DMS79 (cell line): ENCODE results near the gene PLBD2.
"Not testable (repeated sequence)": the region's sequence is repeated elsewhere in the genome, so short reads cannot be mapped to it uniquely, and the experiment has no call there.

Experiments
- DNase-seq: peaks from one replicate; lab custom pipeline; 2025; lab: John Stamatoyannopoulos, UW

PLBD2 gene

DNA sequence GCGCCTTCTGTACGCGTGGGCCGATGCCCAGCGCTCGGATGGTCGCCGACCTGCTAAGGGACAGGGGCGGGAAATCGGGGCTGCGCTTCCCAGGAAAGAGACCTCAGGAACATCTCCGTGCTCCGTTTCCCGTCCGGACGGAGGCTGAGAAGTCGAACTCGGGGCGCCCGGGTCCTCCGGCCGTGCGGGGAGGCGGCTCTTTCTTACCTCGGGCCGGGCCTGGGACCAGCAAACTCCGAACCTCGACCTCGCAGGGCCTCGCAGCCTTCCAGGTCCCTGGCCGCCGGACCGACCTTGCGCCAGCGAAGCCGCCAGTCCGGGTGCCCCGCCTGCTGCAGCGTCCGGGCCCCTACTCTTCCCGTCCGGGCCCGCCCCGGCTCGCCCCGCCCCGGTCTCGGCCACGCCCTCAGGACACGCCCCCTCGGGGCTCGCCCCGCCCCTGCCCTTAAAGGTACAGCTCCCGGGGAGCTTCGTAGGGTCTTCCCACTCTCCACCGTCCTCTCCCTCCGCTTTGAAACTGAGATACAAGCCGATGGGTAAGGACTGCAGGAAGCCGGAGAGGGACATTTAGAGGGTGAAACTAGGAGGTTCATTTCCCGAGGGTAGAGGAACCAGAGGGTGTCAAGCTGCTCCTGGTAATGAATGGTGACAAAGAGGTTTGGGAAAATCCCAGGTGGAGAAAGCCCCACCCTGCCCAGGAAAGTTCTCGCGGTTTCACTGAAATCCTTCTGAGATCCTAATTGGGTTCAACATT lies 23.4 kb upstream of the PLBD2 start, which contains the start of gene SLC8B1:
TSS of gene SLC8B1 (minus strand) at position 324 of the 754 bp plus-strand sequence. CDS start 2,231 bp downstream, outside the sequence.
- DNase-seq = peak; percentile 34

DNA sequence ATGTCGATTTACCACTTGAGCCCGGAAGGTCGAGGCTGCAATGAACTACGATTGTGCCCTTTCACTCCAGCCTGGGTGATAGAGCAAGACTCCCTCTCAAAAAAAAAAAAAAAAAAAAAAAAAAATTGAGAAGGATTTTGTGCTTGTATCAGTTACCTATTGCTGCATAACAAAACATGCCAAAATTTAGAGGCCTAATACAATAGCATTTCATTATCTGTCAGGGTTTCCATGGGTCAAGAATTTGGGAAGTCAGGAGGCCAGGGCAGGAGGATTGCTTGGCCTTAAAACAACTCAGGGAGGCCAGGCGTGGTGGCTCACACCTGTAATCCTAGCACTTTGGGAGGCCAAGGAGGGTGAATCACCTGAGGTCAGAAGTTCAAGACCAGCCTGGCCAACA lies 18.8 kb upstream of the PLBD2 start:
- DNase-seq = no peak

DNA sequence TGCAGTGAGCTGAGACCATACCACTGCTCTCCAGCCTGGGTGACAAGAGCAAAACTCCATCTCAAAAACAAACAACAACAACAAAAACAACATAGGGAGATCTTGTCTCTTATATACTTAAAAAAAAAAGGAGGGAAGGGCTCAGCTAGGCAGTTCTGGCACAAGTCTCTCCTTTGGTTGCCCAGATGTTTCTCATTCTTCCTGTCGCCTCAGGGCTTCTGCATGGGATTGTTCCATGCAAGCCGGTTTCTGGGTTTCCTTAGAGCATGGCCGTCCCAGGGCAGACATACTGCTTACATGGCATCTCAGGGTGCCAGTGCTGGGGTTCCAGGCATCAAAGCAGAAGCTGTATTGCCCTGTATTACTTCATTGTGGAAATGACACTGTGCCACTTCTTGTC lies 18.3 kb upstream of the PLBD2 start:
- DNase-seq = no peak

GRCh38 chr12:113341535-113341934 lies 16.9 kb upstream of the PLBD2 start:
- no peak for DNase-seq

- DNase-seq = no peak
Observed at GRCh38 chr12:113345318-113345717, 13.1 kb upstream of the PLBD2 start.

GRCh38 chr12:113346353-113346752 lies 12.0 kb upstream of the PLBD2 start:
- DNase-seq = no peak

- DNase-seq = no peak
Observed at GRCh38 chr12:113347107-113347506, 11.3 kb upstream of the PLBD2 start.

DNA sequence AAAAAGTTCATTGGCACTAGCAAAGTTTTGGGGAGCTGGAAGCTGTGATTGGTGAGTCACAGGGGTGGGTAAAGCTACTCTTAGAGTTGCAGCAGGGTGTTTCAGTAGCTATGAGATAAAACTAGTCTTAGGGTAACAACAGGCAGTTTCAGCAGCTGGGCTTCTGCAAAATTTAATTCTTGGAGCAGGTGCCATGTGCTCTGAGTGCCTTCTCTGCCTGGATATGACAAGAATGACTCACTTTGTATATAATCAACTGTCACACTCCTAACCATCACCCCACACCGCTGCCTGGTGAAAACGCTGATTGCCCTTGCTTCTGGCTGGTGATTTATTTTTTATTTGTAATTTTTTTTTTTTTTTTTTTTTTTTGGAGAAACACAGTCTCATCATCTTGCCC lies 10.5 kb upstream of the PLBD2 start:
- no peak for DNase-seq

DNA sequence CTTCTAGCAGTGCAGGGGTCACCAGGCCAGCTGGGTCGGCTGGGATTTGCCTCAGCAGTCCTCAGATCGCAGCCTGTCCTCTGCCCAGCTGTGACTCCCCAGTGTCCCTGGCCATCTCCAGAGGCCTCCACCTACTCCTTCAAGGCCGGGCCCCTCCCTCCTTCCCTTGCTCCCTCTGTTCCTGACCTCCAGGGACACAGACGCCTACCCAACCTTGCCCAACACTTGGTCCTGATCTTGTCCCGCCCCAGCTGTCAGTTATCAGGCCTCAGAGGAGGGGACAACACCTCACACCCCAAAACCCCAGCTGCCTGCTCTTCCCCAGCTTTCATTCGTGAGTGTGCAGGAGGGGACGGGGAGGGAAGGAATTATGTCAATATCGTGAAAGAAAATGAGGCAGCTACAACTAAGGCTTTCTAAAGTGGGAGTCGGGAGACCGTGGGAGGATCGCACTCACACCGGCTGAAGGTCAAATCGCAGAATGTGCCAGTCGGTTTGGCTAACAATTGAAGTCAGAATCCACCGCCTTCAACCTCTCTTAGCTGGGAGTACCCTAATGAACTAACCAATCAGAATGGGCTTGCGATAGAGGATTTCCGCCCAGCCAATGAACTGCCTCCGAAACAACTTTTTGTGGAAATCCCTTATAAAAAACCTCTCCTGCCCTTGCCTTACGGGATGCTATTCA lies 9.4 kb upstream of the PLBD2 start:
- DNase-seq = no peak

DNA sequence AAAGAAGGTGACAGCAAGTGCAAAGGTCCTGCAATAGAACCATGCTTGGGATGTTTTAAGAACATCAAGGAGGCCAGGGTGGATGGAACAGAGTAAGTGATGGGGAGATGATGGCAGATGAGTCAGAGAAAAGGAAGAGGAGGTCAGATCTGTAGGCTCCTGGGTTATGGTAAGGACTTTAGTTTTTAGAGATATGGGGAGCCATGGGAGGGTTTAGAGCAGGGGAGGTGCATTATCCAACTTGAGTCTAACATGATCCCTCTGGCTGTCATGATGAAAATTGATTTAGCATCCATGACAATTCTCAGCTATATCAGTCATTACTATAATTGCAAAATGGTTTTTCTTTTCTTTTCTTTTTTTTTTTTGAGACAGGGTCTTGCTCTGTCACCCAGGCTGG lies 7.3 kb upstream of the PLBD2 start:
- no peak for DNase-seq

GRCh38 chr12:113354192-113354591 lies 4.2 kb upstream of the PLBD2 start:
- not testable (repeated sequence) for DNase-seq

DNA sequence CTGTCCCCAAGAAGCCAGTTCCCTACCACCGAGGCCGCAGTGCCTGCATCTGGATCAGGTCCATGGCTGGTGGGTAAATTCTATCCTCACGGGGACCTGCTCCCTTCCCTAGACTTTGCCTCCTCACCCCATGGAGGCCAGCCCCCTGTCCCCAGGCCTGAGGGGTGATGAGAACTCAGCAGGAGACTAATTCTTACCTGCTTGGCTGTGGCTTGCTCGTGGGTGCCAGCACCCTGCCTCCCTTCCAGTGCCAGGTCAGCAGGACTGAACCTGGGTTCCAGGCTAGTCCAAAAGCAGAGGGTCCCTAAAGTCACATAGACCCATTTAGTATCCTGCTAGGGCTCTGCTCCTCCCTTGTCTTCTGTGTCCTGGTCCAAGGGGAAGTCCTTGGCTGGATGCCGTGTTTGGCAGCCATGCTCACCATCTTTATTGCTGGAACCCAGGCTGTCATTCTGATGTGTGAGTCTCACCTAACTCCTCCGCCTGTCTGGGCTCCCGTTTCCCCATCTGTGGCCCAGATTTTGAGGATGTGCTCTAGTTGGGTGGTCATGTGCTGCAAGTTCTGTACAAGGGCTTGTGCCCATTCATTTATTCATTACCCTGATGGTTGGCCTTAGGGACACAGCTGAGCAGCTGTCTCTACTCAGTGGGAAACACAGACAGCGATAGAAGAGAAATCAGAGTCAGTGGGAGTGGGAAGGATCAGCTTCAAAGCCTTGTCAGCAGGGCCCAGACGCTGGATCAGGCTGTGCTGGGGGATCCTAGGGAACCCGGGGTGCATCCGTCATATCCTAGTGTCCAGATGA lies 949 bp downstream of the PLBD2 start:
- no peak for DNase-seq

DNA sequence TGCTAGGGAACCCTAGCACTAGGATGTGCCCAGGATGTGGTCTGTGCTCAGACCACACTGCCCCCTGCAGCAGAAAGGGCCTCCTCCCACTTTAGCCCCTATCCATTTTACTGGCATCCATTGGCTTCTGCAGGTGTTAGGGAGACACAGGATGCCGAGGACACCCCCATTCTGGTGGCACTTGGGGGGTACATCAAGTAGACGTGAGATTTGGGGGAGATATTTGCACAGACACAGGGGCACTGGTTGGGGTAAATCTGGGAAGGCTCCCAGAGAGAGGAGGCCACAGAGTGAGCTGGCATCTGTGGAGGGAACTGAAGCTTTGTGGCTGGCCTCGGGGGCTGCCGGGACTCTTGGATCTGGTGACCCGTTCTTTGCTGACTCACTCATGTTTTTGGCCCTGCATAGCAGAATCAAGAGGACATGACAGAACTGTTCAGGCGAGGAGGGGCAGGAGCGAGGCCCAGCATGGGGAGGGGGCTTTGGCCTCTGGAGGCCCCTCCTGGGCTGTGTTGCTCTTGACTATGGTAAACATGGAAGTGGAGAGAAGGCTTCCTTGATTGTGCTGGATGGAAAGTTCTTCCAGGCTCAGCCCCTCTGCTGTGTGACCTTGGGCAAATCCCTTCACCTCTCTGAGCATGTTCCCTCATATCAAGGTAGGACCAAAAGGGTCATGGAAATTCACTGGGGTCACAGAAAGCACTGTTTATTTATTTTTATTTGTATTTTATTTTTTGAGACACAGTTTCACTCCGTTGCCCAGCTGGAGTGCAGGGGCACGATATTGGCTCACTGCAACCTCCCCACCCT lies 1.8 kb downstream of the PLBD2 start:
- no peak for DNase-seq

DNA sequence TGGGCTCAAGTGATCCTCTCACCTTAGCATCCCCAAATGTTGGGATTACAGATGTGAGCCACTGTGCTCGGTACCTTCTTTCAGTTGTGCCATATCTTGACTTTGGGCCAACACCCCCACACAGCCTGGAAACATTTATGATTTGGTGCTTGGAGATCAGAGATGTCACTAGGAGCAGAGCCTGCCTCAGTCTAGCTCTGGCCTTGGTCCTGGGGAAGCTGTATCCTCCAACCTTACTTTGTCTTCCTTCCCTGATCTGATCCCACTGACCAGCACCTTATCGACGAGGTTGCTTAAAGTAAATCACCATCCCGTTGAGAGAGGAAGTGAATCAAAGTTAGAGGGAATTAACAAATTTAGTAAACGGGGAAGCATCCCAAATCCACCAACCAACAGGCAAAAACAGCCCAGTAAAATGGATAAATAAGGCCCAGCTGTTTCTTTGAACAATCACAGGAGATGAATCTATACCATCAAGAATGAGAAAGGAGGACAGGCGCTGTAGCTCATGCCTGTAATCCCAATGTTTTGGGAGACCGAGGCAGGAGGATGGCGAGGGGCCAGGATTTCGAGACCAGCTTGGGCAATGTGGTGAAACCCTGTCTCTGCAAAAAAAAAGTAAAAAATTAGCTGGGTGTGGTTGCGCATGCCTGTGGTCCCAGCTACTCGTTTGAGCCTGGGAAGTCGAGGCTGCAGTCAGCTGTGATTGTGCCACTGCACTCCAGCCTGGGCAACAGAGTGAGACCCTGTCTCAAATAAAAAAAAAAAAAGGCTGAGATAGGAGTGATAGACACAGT lies 3.4 kb downstream of the PLBD2 start:
- DNase-seq = no peak

GRCh38 chr12:113364698-113365097 lies 6.3 kb downstream of the PLBD2 start:
- DNase-seq = no peak

DNA sequence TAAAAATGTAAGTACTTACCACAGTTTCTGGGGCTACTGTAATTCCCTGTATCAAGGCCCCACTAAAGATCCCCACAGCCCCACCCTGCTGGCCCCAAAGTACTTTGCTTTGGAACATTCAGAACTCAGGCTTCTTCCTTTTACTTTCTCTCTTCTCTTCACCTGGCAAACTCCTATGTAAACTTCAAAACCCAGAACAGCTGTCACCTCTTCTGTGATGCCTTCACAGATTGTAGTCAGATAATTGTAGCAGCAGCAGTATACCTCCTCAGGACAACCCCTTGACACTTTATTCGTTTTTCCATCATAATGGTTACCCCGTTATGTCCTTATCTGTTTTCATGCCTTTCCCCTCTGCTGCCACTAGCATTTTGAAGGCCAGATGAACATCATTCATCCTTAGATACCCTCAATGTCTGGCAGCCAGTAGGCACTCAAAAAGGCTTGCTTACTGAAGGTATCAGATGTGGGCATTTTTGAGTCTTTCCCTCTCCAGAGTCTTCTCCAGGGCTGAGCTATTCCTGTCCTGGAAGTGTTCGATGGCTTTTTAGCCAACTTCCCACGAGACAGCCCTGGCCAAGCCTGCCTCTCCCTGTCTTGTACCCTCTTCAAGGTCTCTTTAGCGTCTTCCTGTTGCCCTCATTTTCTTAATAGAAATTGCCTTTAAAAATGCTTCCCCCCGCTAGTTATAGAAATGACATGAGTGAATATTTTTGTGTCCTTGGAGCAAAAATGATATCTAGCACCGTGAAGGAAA lies 7.4 kb downstream of the PLBD2 start:
- no peak for DNase-seq

DNA sequence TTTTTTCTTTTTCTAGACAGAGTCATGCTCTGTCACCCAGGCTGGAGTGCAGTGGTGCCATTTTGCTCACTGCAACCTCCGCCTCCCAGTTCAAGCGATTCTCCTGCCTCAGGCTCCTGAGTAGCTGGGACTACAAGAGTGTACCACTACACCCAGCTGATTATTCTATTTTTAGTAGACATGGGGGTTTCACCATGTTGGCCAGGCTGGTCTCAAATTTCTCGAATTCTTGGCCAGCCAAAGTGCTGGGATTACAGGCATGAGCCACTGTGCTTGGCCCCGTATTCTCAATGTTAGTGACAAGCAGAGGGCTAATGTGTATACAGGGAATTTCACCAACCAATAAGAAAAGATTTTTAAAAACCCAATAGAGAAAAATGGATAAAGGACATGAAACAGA lies 8.4 kb downstream of the PLBD2 start:
- no peak for DNase-seq

DNA sequence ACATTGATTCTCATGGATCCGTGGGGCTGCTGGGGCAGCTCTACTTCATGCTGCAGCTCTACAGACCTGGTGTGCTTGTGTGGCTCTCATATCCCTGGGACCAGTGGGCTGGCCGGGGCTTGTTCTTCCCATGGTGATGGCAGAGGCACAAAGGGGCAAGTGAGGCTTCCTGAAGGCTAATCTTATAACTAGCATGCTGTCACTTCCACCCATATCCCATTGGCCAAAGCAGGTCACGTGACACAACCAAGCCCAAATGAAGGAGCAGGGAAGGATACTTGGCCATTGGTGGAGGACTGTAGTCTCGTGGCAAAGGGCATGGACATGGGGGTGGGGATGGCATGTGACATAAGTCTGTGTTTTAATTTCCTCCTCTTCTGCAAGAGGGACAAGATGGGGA lies 9.9 kb downstream of the PLBD2 start:
- DNase-seq = no peak

DNA sequence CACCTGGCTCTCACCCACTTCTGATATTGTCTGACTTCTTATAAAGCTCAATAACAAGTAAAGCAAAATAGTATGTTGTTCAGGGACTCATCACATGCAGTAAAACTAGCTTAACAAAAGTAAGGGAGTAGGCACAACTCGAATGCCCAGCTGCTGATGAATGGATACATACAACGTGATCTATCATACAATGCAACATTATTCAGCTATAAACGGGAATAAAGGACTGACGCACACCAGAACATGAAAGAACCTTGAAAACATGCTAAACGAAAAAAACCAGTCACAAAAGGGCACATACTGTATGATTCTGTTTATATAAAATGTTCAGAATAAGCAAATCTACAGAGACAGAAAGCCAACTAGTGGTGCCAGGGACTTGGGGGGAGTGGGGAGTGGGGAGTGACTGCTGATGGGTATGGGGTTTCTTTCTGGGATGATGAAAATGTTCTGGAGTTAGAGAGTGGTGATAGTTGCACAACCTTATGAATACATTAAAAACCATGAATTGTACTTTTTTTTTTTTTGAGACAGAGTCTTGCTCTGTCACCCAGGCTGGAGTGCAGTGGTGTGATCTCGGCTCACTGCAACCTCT lies 11.1 kb downstream of the PLBD2 start:
- DNase-seq = no peak
